HCT116 (cell line): ENCODE data around the gene FA2H. TPM values are rescaled to one million over a fixed set of nuclear protein-coding genes. Genes with fewer than 3 reads are reported as not detected.

Source experiments
- ATAC-seq: fragments of 200-7000 bp; cut with Tn5 transposase; 2 replicates; pipeline ENCODE4 v1.9.1; 2020; ENCODE audit warnings: mild to moderate bottlenecking, moderate library complexity
- BruUV-seq: library from RNA; stranded (reverse); fragments of 400-500 nt; replicated peaks from 2 replicates; lab custom pipeline; 2021; lab: Mats Ljungman, UMichigan
- CTCF ChIA-PET: fragments of 300-600 bp; sonication (Branson Sonifier 250); formaldehyde crosslinking; loops from one replicate; lab custom pipeline; 2021; ENCODE audit warnings: antibody characterized with exemption; lab: Charles Lee
- POLR2A ChIA-PET: fragments of 300-600, 350-600 bp; sonication (Branson Sonifier 250); formaldehyde crosslinking; loops from one replicate; lab custom pipeline; 2021; ENCODE audit warnings: antibody characterized with exemption; lab: Charles Lee
- RAD21 ChIA-PET, 2 experiments: fragments of 300-600 bp; sonication (Branson Sonifier 250); formaldehyde crosslinking; loops; one replicate each; lab custom pipeline; 2023; ENCODE audit warnings: low total read pairs in 2 of 2; ENCODE audit not compliant: uncharacterized antibody in 2 of 2, unreplicated experiment in 2 of 2, low non-redundant PET in 1 of 2; lab: Charles Lee
- DNase-seq: peaks from one replicate; pipeline ENCODE4 v3.0.0-alpha.2; 2010; ENCODE audit warnings: low read depth, low spot score
- H2AFZ ChIP-seq: fragments of 200-600 bp; shearing (Covaris generic), sonication (generic); 2 replicates; pipeline ENCODE4 v1.6.1; 2017; ENCODE audit warnings: low read depth, mixed run types, mixed read lengths, antibody characterized with exemption, low read length; ENCODE audit not compliant: poor library complexity, severe bottlenecking
- H3K27ac ChIP-seq: 2 replicates; pipeline ENCODE4 v1.5.1; 2012; ENCODE audit warnings: low read depth, low read length
- H3K27me3 ChIP-seq: fragments of 200-600 bp; sonication (generic); 2 replicates; pipeline ENCODE4 v1.6.1; 2016; ENCODE audit warnings: mixed run types, low read length, mixed read lengths; ENCODE audit not compliant: insufficient read depth
- H3K36me3 ChIP-seq, 2 experiments: fragments of 200-500 bp in 1 of 2; fragments of 200-600 bp in 1 of 2; sonication (Bioruptor generic) in 1 of 2; sonication (generic) in 1 of 2; 2 replicates each; pipeline versions ENCODE4 v1.5.1 to v1.6.1; 2014 to 2016; ENCODE audit warnings: low read length in 2 of 2, inconsistent platforms in 1 of 2, mixed read lengths in 1 of 2, mixed run types in 1 of 2; ENCODE audit not compliant: insufficient read depth in 2 of 2, control insufficient read depth in 1 of 2
- H3K4me1 ChIP-seq, 2 experiments: fragments of 200-600 bp in 1 of 2; sonication (generic) in 1 of 2; 2 replicates each; pipeline versions ENCODE4 v1.5.1 to v1.6.1; 2012 to 2017; ENCODE audit warnings: low read length in 2 of 2, inconsistent platforms in 1 of 2, mild to moderate bottlenecking in 1 of 2, mixed read lengths in 1 of 2, mixed run types in 1 of 2, moderate library complexity in 1 of 2; ENCODE audit not compliant: insufficient read depth in 2 of 2, control insufficient read depth in 1 of 2
- H3K4me2 ChIP-seq: fragments of 200-600 bp; sonication (generic); 2 replicates; pipeline ENCODE4 v1.6.1; 2017; ENCODE audit warnings: mixed run types, low read length, mixed read lengths
- H3K4me3 ChIP-seq, 2 experiments: fragments of 200-600 bp in 1 of 2; sonication (generic) in 1 of 2; replicated peaks in 1 of 2; 2 replicates each; pipeline ENCODE4 v1.5.1; 2011 to 2016; ENCODE audit warnings: low read length in 2 of 2, control low read depth in 1 of 2, low read depth in 1 of 2, mild to moderate bottlenecking in 1 of 2, mixed read lengths in 1 of 2, mixed run types in 1 of 2
- H3K79me2 ChIP-seq: fragments of 200-600 bp; sonication (generic); 2 replicates; pipeline ENCODE4 v1.6.1; 2017; ENCODE audit warnings: mild to moderate bottlenecking, mixed run types, low read length, moderate library complexity, mixed read lengths; ENCODE audit not compliant: insufficient read depth
- H3K9ac ChIP-seq: fragments of 200-600 bp; sonication (generic); 2 replicates; pipeline ENCODE4 v1.6.1; 2016; ENCODE audit warnings: low read length, mixed read lengths
- H3K9me2 ChIP-seq: fragments of 200-600 bp; sonication (generic), shearing (Covaris generic); 2 replicates; pipeline ENCODE4 v1.6.1; 2017; ENCODE audit warnings: mixed run types, mild to moderate bottlenecking, moderate library complexity; ENCODE audit not compliant: insufficient read depth
- H3K9me3 ChIP-seq, 2 experiments: fragments of 200-500 bp in 1 of 2; fragments of 200-600 bp in 1 of 2; sonication (Bioruptor generic) in 1 of 2; sonication (generic) in 1 of 2; 2 replicates each; pipeline ENCODE4 v1.6.1; 2014 to 2017; ENCODE audit warnings: low read length in 2 of 2, mixed read lengths in 2 of 2, inconsistent platforms in 1 of 2, low read depth in 1 of 2, mild to moderate bottlenecking in 1 of 2, mixed run types in 1 of 2, moderate library complexity in 1 of 2; ENCODE audit not compliant: control insufficient read depth in 1 of 2, insufficient read depth in 1 of 2
- H4K20me1 ChIP-seq: fragments of 200-600 bp; sonication (generic), shearing (Covaris generic); 2 replicates; pipeline ENCODE4 v1.6.1; 2017; ENCODE audit warnings: mixed run types, mild to moderate bottlenecking, moderate library complexity; ENCODE audit not compliant: insufficient read depth
- CBX3 ChIP-seq: IDR thresholded peaks from 2 replicates; pipeline ENCODE4 v1.6.1; 2012; ENCODE audit warnings: low read depth
- EZH2 ChIP-seq: fragments of 200-600 bp; sonication (generic); IDR thresholded peaks from 2 replicates; pipeline ENCODE4 v1.6.1; 2017; ENCODE audit warnings: antibody characterized with exemption, mixed run types
- EZH2phosphoT487 ChIP-seq: fragments of 200-600 bp; IDR thresholded peaks from 2 replicates; pipeline ENCODE4 v1.6.1; 2018; ENCODE audit warnings: antibody characterized with exemption, borderline replicate concordance
- FOSL1 ChIP-seq: IDR thresholded peaks from 2 replicates; pipeline ENCODE4 v1.6.1; 2012; ENCODE audit warnings: low read depth
- JUND ChIP-seq: IDR thresholded peaks from 2 replicates; pipeline ENCODE4 v1.6.1; 2012
- MAX ChIP-seq: IDR thresholded peaks from 2 replicates; pipeline ENCODE4 v1.6.1; 2012
- POLR2A ChIP-seq: IDR thresholded peaks from 2 replicates; pipeline ENCODE4 v1.7.0; 2011; ENCODE audit warnings: borderline replicate concordance; ENCODE audit not compliant: insufficient read depth, insufficient read length; ENCODE audit errors: extremely low read depth
- RAD21 ChIP-seq: IDR thresholded peaks from 2 replicates; pipeline ENCODE4 v1.6.1; 2012; ENCODE audit warnings: low read depth, mild to moderate bottlenecking
- REST ChIP-seq: IDR thresholded peaks from 2 replicates; pipeline ENCODE4 v1.6.1; 2012; ENCODE audit warnings: low read depth
- SIN3A ChIP-seq: IDR thresholded peaks from 2 replicates; pipeline ENCODE4 v1.6.1; 2012; ENCODE audit warnings: low read depth
- SP1 ChIP-seq: IDR thresholded peaks from 2 replicates; pipeline ENCODE4 v1.6.1; 2012; ENCODE audit warnings: low read depth
- SRF ChIP-seq: IDR thresholded peaks from 2 replicates; pipeline ENCODE4 v1.6.1; 2012; ENCODE audit warnings: low read depth
- YY1 ChIP-seq: IDR thresholded peaks from 2 replicates; pipeline ENCODE4 v1.6.1; 2011; ENCODE audit warnings: low read length, low read depth, moderate library complexity, mild to moderate bottlenecking; ENCODE audit not compliant: insufficient replicate concordance; ENCODE audit errors: extremely low read depth
- ZNF274 ChIP-seq: fragments of 200-500 bp; sonication (Bioruptor generic); IDR thresholded peaks from 2 replicates; pipeline ENCODE4 v1.6.1; 2014; ENCODE audit warnings: mild to moderate bottlenecking, low read depth, low read length, inconsistent platforms
- intact Hi-C: fragments of 100-400 bp; cut with micrococcal nuclease; formaldehyde crosslinking; loops from 2 replicates; pipeline ENCODE4 v1.10.0; 2022
- total RNA-seq: library from RNA; stranded (reverse); gene quantifications from one replicate; pipeline ENCODE4 v1.2.1, GENCODE V29; 2021; ENCODE audit not compliant: unreplicated experiment
- TF ChIP-seq, protein P1 (sequence below), 3 experiments: fragments of 200-600 bp in 1 of 3; sonication (generic) in 1 of 3; IDR thresholded peaks in 2 of 3; conservative IDR thresholded peaks in 1 of 3; 2 replicates each; pipeline ENCODE4 v1.5.1; 2012 to 2017; ENCODE audit warnings: low read depth in 2 of 3, low read length in 2 of 3, antibody characterized with exemption in 1 of 3, borderline replicate concordance in 1 of 3, control low read depth in 1 of 3, mild to moderate bottlenecking in 1 of 3, mixed read lengths in 1 of 3, mixed run types in 1 of 3, moderate library complexity in 1 of 3; ENCODE audit not compliant: insufficient read depth in 1 of 3

FA2H gene
- total RNA-seq, 1 experiment from 2014 or later: 11.1 TPM

- no peak for TF ChIP-seq REST
- no peak for TF ChIP-seq ZNF274
- TF ChIP-seq, all 23 proteins: peak for 6
Observed at GRCh38 chr16:74813109-74813641, 38.6 kb upstream of the FA2H start (continued).

DNA sequence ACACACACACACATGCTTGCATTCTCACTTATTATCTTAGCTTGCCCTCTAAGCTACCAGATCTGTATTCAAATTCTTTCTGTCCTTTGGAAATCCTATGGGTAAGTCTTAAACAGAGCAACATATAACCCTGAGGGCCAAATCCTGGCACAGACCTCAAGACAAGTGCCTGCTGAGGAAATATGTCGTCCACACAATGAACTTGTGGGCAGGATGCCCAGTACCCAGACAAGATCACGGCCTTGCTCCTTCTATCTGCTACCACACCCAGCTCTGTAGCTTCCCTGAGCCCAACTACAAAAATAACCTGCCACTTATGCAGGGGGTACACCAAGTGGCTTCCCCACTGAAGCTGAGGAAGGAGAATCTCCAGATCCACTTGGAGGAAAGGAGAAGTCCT, 37.3 kb upstream of the FA2H start:
- H3K9ac ChIP-seq: no peak overlapping the region
- no TSS peak for BruUV-seq
- POLR2A ChIA-PET: no interaction called here
- H2AFZ ChIP-seq: no peak overlapping the region
- no peaks in the 10 kb centered on the region for H3K9me2 ChIP-seq
- ATAC-seq (no peak), DNase-seq (no peak)
- no peaks in the 10 kb centered on the region for H3K79me2 ChIP-seq
- H4K20me1 ChIP-seq: no peaks in the 10 kb centered on the region
- CTCF ChIA-PET: interaction anchor here (3.0 kb wide), 1 partner anchor 50 kb away, joined by 19 read pairs; no protein-coding TSS in a partner anchor
- H3K27me3 ChIP-seq: no peaks in the 10 kb centered on the region
- H3K4me1 ChIP-seq: peaks cover 0 to 10% of the 10 kb centered on the region in 2 experiments; a peak in 2 of 4 replicates
- H3K4me2 ChIP-seq: no peak overlapping the region
- no peaks in the 10 kb centered on the region for H3K36me3 ChIP-seq
- intact Hi-C loops: loop anchor here (10.0 kb wide), 1 partner anchor 303 kb away; the partner anchor contains the start of gene LDHD
- RAD21 ChIA-PET: interaction anchor here in 1 of 2 experiments (1.0 kb wide), 1 partner anchor 51 kb away, joined by 3 read pairs; no protein-coding TSS in a partner anchor
- peaks cover 0 to 9% of the 10 kb centered on the region in 2 experiments; a peak in 1 of 4 replicates for H3K9me3 ChIP-seq
- H3K4me3 ChIP-seq: no peak overlapping the region
- no peak overlapping the region for H3K27ac ChIP-seq
- TF ChIP-seq, protein P1, sequence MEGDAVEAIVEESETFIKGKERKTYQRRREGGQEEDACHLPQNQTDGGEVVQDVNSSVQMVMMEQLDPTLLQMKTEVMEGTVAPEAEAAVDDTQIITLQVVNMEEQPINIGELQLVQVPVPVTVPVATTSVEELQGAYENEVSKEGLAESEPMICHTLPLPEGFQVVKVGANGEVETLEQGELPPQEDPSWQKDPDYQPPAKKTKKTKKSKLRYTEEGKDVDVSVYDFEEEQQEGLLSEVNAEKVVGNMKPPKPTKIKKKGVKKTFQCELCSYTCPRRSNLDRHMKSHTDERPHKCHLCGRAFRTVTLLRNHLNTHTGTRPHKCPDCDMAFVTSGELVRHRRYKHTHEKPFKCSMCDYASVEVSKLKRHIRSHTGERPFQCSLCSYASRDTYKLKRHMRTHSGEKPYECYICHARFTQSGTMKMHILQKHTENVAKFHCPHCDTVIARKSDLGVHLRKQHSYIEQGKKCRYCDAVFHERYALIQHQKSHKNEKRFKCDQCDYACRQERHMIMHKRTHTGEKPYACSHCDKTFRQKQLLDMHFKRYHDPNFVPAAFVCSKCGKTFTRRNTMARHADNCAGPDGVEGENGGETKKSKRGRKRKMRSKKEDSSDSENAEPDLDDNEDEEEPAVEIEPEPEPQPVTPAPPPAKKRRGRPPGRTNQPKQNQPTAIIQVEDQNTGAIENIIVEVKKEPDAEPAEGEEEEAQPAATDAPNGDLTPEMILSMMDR (IDR thresholded peaks at IDR 0.05 in 2 of 3, conservative IDR thresholded peaks at IDR 0.05 in 1 of 3; ENCODE audit: borderline replicate concordance in 1 of 3, insufficient read depth in 1 of 3, low read depth in 2 of 3, low read length in 2 of 3): no peak
- no peak for TF ChIP-seq EZH2
- no peak for TF ChIP-seq SIN3A
- no peak for TF ChIP-seq JUND
- TF ChIP-seq EZH2phosphoT487: no peak
- TF ChIP-seq REST: no peak
- TF ChIP-seq ZNF274: no peak
- TF ChIP-seq RAD21: no peak
- TF ChIP-seq SRF: no peak
- TF ChIP-seq YY1: no peak
- no peak for TF ChIP-seq FOSL1
- TF ChIP-seq MAX: no peak
- no peak for TF ChIP-seq CBX3
- no peak for TF ChIP-seq SP1
- TF ChIP-seq POLR2A: no peak
